K562 (cell line): Measurements from ENCODE around the gene ATP6V1A.

Experiments
- BRD4 ChIP-seq: fragments of 200-600 bp; sonication (generic); IDR thresholded peaks from 2 replicates; pipeline ENCODE4 v1.6.1; 2017; ENCODE audit warnings: inconsistent platforms
- EP300 ChIP-seq: IDR thresholded peaks from 2 replicates; pipeline ENCODE4 v1.6.1; 2012; ENCODE audit warnings: low read length, improper control_type of control experiment
- KLF10 ChIP-seq: fragments of 250-450 bp; sonication (Bioruptor Pico); IDR thresholded peaks from 2 replicates; pipeline ENCODE4 v1.6.1; 2021; ENCODE audit warnings: matching md5 sums
- MAFK ChIP-seq: IDR thresholded peaks from 2 replicates; pipeline ENCODE4 v1.6.1; 2011; ENCODE audit warnings: low read length, improper control_type of control experiment
- PHB2 ChIP-seq: fragments of 450-650 bp; IDR thresholded peaks from 2 replicates; pipeline ENCODE4 v1.6.1; 2017; ENCODE audit warnings: low read depth
- POLR2A ChIP-seq: fragments of 450-650 bp; conservative IDR thresholded peaks from 2 replicates; pipeline ENCODE4 v1.6.1; 2016
- SMAD4 ChIP-seq: fragments of 250-450 bp; sonication (Bioruptor Pico); conservative IDR thresholded peaks from 2 replicates; pipeline ENCODE4 v1.8.0; 2021; ENCODE audit warnings: inconsistent platforms, mild to moderate bottlenecking, moderate library complexity
- ZNF165 ChIP-seq: fragments of 250-450 bp; sonication (Bioruptor Pico); IDR thresholded peaks from 2 replicates; pipeline ENCODE4 v1.4.0; 2020; ENCODE audit warnings: borderline replicate concordance
- ZNF75A ChIP-seq: fragments of 450-650 bp; formaldehyde crosslinking; IDR thresholded peaks from 2 replicates; pipeline ENCODE4 v1.4.0; 2020; ENCODE audit warnings: mild to moderate bottlenecking
- TF ChIP-seq, protein P1 (sequence below): sonication (generic); formaldehyde crosslinking; IDR thresholded peaks from 2 replicates; pipeline ENCODE4 v1.8.1; 2023; ENCODE audit warnings: mild to moderate bottlenecking, missing genetic modification reagents
- TF ChIP-seq, protein P2 (sequence below): IDR thresholded peaks from 3 replicates; pipeline ENCODE4 v1.6.1; 2011; ENCODE audit warnings: borderline replicate concordance, mild to moderate bottlenecking; ENCODE audit not compliant: insufficient read length, insufficient read depth
- TF ChIP-seq, protein P3 (sequence below): fragments of 200-800 bp; sonication (Bioruptor generic); IDR thresholded peaks from 2 replicates; pipeline ENCODE4 v1.6.1; 2017; ENCODE audit warnings: missing genetic modification characterization, missing compliant biosample characterization
- TF ChIP-seq, protein P4 (sequence below), 3 experiments: IDR thresholded peaks in 2 of 3; conservative IDR thresholded peaks in 1 of 3; 2 replicates each; pipeline ENCODE4 v1.5.1; 2011 to 2012; ENCODE audit warnings: low read length in 3 of 3, mild to moderate bottlenecking in 3 of 3, control low read depth in 2 of 3, improper control_type of control experiment in 1 of 3, inconsistent platforms in 1 of 3, low read depth in 1 of 3, mixed read lengths in 1 of 3, moderate library complexity in 1 of 3; ENCODE audit not compliant: insufficient read depth in 2 of 3

DNA sequence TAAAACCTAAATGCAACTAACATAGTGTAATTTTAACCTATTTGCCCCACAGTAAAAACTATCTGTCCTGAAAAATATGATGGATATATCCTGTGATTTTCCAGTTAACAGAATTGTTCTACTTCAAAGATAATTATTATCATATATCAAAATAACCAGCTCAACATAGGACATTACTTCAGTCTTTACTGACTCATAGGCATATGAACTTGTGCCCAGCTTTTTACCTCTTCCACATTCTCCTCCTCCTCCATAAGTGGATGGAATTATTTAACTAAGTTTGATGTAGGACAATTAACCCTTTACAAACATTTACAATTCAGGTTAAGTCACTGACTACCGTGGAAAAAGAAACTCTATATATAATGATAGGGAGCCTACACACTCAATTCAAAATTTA is 27.5 kb upstream of the ATP6V1A start:
- TF ChIP-seq PHB2 (no peak), BRD4 (no peak), ZNF165 (no peak), EP300 (no peak), POLR2A (no peak), ZNF75A (CRISPR knock-in tag) (no peak), KLF10 (CRISPR knock-in tag) (no peak), SMAD4 (CRISPR knock-in tag) (no peak), MAFK (no peak)
- TF ChIP-seq, protein P1, sequence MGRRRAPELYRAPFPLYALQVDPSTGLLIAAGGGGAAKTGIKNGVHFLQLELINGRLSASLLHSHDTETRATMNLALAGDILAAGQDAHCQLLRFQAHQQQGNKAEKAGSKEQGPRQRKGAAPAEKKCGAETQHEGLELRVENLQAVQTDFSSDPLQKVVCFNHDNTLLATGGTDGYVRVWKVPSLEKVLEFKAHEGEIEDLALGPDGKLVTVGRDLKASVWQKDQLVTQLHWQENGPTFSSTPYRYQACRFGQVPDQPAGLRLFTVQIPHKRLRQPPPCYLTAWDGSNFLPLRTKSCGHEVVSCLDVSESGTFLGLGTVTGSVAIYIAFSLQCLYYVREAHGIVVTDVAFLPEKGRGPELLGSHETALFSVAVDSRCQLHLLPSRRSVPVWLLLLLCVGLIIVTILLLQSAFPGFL: no peak
- TF ChIP-seq, protein P2, sequence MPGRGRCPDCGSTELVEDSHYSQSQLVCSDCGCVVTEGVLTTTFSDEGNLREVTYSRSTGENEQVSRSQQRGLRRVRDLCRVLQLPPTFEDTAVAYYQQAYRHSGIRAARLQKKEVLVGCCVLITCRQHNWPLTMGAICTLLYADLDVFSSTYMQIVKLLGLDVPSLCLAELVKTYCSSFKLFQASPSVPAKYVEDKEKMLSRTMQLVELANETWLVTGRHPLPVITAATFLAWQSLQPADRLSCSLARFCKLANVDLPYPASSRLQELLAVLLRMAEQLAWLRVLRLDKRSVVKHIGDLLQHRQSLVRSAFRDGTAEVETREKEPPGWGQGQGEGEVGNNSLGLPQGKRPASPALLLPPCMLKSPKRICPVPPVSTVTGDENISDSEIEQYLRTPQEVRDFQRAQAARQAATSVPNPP: no peak
- TF ChIP-seq, protein P3, sequence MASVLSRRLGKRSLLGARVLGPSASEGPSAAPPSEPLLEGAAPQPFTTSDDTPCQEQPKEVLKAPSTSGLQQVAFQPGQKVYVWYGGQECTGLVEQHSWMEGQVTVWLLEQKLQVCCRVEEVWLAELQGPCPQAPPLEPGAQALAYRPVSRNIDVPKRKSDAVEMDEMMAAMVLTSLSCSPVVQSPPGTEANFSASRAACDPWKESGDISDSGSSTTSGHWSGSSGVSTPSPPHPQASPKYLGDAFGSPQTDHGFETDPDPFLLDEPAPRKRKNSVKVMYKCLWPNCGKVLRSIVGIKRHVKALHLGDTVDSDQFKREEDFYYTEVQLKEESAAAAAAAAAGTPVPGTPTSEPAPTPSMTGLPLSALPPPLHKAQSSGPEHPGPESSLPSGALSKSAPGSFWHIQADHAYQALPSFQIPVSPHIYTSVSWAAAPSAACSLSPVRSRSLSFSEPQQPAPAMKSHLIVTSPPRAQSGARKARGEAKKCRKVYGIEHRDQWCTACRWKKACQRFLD (CRISPR knock-in tag): no peak
- TF ChIP-seq, protein P4, sequence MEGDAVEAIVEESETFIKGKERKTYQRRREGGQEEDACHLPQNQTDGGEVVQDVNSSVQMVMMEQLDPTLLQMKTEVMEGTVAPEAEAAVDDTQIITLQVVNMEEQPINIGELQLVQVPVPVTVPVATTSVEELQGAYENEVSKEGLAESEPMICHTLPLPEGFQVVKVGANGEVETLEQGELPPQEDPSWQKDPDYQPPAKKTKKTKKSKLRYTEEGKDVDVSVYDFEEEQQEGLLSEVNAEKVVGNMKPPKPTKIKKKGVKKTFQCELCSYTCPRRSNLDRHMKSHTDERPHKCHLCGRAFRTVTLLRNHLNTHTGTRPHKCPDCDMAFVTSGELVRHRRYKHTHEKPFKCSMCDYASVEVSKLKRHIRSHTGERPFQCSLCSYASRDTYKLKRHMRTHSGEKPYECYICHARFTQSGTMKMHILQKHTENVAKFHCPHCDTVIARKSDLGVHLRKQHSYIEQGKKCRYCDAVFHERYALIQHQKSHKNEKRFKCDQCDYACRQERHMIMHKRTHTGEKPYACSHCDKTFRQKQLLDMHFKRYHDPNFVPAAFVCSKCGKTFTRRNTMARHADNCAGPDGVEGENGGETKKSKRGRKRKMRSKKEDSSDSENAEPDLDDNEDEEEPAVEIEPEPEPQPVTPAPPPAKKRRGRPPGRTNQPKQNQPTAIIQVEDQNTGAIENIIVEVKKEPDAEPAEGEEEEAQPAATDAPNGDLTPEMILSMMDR (IDR thresholded peaks at IDR 0.05 in 2 of 3, conservative IDR thresholded peaks at IDR 0.05 in 1 of 3; ENCODE audit: insufficient read depth in 2 of 3, low read depth in 1 of 3, low read length in 3 of 3): no peak
